ENCODE data around the gene CAPNS2. TPM values are rescaled to one million over a fixed set of nuclear protein-coding genes. Genes with fewer than 3 reads are reported as not detected.

CAPNS2 gene
- total RNA-seq, 1 experiment from 2014 or later = not detected

DNA sequence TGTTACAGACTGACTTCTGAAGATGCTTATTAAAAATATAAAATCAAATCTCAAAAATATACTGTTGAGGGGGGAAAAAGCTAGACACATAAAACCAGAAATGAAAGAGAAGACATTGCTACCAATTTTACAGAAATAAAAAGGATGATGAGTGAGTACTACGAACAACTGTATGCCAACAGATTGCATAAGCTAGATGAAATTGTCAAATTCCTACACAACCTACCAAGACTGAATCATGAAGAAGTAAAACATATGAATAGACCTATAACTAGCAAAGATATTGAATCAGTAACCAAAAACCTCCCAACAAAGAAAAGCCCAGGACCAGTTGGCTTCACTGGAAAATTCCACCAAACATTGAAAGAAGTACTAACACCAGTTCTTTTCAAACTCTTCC is 3.5 kb upstream of the CAPNS2 start:
- in situ Hi-C loops (cut with HindIII; ENCODE audit: low pct_unique_long_range_greater_than_20kb, low sequenced_read_pairs) = no loop called here
- no peak for DNase-seq (ENCODE audit: low read depth)

DNA sequence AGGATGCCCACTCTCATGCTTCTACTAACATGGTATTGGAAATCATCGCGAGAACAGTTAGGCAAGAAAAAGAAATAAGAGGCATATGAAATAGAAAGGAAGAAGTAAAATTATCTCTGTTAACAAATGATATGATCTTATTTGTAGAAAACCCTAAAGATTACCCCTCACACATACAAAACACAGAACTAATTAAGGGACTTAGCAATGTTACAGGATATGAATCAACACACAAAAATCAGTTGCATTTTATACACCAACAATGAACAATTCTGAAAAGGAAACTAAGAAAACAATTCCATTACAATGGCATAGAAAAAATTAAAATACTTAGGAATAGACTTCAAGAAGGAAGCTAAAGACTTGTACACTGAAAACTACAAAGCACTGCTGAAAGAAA is 2.7 kb upstream of the CAPNS2 start:
- no peak for DNase-seq (ENCODE audit: low read depth)
- in situ Hi-C loops (cut with HindIII; ENCODE audit: low pct_unique_long_range_greater_than_20kb, low sequenced_read_pairs) = no loop called here

DNA sequence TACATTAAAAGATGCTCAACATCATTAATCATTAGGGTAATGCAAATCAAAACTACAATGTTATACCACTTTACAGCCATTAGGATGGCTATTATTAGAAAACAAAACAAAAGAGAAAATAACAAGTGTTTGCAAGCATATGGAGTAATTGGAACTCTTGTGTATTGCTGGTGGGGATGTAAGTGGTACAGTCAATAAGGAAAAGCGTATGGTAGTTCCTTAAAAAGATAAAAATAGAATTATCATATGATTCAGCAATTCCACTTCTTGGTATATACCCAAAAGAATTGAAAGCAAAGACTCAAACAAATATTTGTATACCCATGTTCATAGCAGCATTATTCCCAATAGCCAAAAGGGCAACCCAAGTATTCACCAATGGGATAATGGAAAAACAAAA is 1.4 kb upstream of the CAPNS2 start:
- DNase-seq (ENCODE audit: low read depth) = no peak
- in situ Hi-C loops (cut with HindIII; ENCODE audit: low pct_unique_long_range_greater_than_20kb, low sequenced_read_pairs) = no loop called here

DNA sequence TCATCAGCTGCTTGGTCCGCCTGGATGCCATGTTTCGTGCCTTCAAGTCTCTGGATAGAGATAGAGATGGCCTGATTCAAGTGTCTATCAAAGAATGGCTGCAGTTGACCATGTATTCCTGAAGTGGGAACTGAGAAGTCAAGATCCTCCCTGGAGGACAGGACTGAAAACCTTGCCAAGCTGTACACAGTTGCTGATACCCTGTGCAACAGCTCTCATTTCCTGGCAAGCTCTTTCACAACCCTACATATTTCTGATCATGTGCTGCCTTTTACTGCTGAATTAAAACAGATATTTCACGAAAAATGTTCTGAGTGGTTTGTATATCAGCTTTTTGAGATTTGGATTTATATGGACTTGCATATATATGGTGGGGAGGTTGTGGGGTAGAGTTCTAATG is 898 bp downstream of the CAPNS2 start:
- DNase-seq (ENCODE audit: low read depth) = no peak
- in situ Hi-C loops (cut with HindIII; ENCODE audit: low pct_unique_long_range_greater_than_20kb, low sequenced_read_pairs) = no loop called here

DNA sequence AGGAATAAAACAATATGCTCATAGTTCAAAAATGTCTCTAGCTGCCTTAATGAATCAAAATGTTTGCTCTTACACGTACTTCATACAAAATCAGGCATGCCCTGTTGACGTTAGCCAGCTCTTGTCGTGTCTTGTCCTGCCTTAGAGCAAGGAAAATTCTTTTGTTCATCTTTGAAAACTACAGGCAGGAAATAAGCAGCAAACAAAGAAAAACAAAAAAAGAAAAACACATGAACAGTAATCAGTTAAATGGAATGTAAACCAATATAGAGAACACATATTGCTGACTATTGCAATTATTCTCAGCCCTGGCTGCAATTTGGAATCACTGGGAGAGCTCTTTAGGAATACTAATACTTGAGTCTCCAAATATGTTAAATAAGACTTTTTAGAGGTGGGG is 1.7 kb downstream of the CAPNS2 start:
- in situ Hi-C loops (cut with HindIII; ENCODE audit: low pct_unique_long_range_greater_than_20kb, low sequenced_read_pairs) = no loop called here
- DNase-seq (ENCODE audit: low read depth) = no peak

DNA sequence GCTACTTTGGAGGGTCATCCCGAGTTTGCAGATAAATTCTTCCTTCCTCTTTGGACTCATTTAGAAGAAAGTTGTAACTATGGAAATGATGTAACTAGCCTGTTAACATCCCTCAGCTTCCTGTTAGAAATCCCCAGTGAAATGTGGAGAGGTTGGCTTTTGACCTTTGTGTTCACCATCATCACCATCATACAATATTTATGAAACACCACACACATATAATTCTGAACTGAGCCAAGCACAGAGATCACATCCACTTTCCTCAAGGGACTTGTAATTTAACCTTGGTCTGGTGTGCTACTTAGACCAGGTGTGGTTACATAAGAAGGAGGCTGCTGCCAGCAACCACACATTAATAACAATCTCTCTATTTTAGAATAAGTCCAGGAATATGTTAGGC is 2.5 kb downstream of the CAPNS2 start:
- DNase-seq (ENCODE audit: low read depth) = no peak
- in situ Hi-C loops (cut with HindIII; ENCODE audit: low pct_unique_long_range_greater_than_20kb, low sequenced_read_pairs) = no loop called here

DNA sequence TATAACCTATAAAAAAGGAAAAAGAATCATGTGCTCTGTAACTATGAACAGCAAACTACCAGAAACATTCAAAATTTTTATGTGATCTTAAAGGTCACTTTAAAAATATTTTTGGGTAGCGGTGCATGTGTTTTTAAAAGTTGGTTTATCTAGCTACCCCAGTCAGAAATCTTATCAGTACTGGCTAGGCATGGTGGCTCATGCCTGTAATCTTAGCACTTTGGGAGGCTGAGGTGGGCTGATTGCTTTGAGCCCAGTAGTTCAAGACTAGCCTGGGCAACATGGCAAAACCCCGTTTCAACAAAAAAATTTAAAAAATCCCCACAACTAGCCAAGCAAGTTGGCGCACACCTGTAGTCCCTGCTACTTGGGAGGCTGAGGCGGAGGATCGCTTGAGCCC is 3.7 kb downstream of the CAPNS2 start:
- in situ Hi-C loops (cut with HindIII; ENCODE audit: low pct_unique_long_range_greater_than_20kb, low sequenced_read_pairs) = no loop called here
- DNase-seq (ENCODE audit: low read depth) = no peak

DNA sequence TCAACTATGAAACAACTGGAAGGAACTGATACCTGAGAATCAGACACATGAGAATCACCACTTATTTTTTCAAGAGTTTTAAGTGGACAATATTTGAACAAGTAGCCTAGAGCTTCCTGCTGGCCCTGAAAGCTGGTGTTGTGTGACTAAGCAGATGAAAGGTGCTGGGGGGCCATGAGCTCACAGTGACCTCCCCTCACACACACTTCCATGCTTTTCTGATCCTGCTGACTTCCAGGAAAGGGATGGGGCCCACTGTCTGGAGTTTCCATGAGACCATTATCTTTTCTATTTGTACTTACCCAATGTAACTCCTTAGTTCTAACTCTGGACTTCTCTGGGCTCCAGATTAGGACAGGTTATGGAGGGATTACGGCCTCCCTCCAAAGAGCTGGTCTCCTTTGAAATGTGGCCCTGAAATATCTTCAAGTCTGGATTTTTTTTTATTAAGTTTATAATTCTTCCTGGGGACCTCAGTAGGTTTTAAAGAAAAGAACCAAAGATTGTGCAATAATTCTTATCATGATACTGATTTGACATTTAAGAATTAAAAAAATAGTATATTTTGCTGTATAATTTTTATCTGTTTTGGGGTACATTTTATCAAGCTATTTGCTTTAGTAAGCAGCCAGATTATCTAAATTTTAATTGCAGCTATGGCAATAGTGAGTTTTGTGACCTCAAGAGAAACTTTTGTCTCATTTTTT is 4.9 kb downstream of the CAPNS2 start:
- no peak for DNase-seq (ENCODE audit: low read depth)
- in situ Hi-C loops (cut with HindIII; ENCODE audit: low pct_unique_long_range_greater_than_20kb, low sequenced_read_pairs) = no loop called here

DNA sequence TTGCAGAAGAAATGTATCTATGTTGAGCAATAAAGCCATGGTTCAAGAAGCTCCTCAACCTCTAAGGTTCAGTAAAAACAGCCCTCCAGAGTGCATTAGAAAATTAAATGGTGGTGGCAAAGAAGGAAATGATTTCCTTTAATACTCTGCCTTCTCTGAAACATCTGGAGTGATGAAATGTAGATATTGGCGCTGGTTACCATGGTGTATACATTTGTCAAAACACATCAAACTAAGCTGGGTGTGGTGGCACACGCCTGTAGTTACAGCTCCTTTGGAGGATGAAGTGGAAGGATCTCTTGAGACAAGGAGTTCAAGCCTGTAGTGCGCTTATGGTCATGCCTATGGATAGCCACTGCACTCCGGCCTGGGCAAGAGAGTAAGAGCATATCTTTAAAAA is 6.0 kb downstream of the CAPNS2 start:
- in situ Hi-C loops (cut with HindIII; ENCODE audit: low pct_unique_long_range_greater_than_20kb, low sequenced_read_pairs) = no loop called here
- DNase-seq (ENCODE audit: low read depth) = no peak

DNA sequence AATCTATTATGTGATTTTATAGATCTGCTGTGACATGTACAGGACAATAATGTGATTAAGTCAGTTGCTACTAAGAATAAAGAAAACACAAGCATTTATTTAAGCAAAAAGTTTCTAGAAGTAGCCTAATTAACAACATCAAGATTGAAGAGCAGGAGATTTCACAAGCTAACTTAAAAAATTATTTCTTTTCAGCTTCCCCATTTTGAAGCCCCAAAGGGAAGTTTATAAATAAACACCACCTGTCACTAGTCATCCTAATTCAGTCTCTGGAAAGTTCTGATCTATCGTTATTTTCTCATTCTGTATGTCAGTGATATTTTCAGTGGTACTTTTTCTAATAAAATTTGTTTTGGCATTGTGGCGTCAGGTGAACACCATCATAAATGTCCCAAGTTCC is 8.3 kb downstream of the CAPNS2 start:
- no peak for DNase-seq (ENCODE audit: low read depth)
- in situ Hi-C loops (cut with HindIII; ENCODE audit: low pct_unique_long_range_greater_than_20kb, low sequenced_read_pairs) = no loop called here

DNA sequence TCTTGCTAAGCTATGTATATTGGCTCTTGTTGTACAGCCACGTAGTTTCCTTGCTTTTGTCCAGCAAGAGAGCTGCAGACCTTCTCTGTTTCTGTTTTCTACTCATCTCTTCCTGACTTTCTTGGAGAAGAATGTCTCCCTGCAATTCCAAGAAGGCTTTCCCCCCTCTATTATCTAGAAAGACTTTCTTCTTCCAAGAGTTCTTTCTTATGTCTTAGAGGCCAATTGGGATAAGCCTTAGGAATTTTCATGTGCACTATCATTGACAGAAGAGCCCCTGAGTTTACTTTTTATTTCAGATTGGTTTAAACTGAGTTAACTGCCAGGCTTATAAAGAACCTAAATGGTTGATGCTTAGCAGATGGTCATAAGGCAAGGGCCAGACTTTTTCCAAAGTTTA is 9.0 kb downstream of the CAPNS2 start:
- DNase-seq (ENCODE audit: low read depth) = no peak
- in situ Hi-C loops (cut with HindIII; ENCODE audit: low pct_unique_long_range_greater_than_20kb, low sequenced_read_pairs) = no loop called here

DNA sequence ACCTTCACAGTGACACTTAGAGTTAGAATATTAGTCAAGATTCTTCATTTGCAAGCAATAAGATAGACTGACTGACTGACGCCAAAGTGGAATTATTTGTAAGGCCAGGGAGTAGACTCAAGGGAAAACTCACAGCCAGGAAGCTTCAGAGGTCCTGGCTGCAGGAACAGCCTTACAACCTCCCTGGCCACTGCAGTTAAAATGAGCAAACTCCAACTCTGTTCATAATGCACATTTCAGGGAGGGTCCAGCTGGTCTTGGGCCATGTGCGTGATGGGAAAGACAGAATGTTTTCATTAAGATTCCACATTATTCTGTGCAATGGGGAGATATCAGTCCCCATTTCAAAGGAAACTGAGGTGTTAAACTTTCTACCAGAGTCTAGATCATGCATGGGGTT is 9.9 kb downstream of the CAPNS2 start:
- in situ Hi-C loops (cut with HindIII; ENCODE audit: low pct_unique_long_range_greater_than_20kb, low sequenced_read_pairs) = no loop called here
- DNase-seq (ENCODE audit: low read depth) = no peak

DNA sequence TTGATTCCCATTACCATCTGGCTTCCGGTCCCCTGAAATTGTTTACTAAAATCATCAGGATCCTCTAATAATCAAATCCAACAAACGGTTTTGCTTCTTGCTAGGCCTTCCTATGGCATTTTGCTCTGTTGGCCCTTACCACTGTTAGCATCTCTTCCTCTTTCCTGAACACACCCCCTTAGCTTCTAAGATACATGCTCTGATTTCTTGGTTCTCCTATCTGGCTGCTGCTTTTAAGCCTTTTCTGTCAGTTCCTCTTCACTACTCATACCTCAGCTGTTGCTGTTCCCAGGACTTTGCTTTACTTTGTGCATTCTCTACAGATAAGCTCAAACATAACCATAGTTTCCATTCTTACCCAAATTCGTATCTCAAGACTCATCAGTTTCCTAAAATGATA is 11.4 kb downstream of the CAPNS2 start:
- in situ Hi-C loops (cut with HindIII; ENCODE audit: low pct_unique_long_range_greater_than_20kb, low sequenced_read_pairs) = no loop called here
- no peak for DNase-seq (ENCODE audit: low read depth)

DNA sequence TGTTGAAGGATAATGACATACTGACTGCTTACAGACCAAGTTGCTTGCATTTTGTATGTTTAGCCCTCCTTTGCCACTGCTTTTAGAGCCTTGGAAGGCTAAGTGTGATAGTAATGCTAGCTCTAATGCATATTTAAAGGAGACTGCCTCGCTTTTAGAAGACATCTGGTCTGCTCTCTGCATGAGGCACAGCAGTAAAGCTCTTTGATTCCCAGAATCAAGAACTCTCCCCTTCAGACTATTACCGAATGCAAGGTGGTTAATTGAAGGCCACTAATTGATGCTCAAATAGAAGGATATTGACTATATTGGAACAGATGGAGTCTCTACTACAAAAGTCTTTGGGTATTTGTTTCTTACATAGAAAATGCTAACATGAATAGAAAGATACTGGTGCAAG is 19.1 kb downstream of the CAPNS2 start:
- in situ Hi-C loops (cut with HindIII; ENCODE audit: low pct_unique_long_range_greater_than_20kb, low sequenced_read_pairs) = no loop called here
- DNase-seq (ENCODE audit: low read depth) = no peak

DNA sequence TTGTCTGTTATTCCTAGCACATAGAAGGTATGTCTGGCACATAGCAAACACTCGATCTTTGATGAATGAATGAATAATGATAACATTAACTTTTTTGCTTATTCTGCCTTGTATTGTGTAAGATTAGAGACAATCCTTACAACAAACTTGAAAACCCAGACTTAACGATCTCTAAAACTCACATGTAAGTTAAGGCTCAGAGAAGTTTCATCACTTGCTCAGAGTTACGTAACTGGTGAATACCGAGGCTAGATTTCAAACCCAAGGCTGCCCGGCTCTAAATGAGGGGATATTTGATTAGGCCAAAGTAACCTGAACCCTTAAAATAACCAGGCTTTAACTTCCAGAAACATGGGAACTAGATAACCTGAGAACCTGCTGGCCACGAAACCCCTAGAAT is 22.3 kb downstream of the CAPNS2 start:
- DNase-seq (ENCODE audit: low read depth) = no peak
- in situ Hi-C loops (cut with HindIII; ENCODE audit: low pct_unique_long_range_greater_than_20kb, low sequenced_read_pairs) = no loop called here

DNA sequence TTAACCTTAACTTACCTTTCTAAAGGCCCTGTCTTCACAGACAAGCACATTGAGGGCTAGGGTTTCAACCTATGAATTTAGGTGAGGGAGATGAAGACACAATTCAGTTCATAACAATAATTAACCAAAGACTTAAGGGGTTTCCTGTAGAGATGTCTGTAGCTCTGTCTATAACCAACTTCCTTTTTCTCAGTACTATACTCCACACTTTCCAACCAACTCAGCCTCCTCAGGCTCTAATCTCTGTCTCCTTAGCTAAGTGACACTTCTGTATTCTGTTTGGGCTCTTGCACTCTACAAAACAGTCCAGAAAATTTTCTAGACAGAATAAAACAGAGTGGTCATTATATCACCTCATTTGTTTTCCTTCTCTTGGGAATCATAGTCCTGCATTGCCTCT is 25.8 kb downstream of the CAPNS2 start:
- in situ Hi-C loops (cut with HindIII; ENCODE audit: low pct_unique_long_range_greater_than_20kb, low sequenced_read_pairs) = no loop called here
- DNase-seq (ENCODE audit: low read depth) = no peak

DNA sequence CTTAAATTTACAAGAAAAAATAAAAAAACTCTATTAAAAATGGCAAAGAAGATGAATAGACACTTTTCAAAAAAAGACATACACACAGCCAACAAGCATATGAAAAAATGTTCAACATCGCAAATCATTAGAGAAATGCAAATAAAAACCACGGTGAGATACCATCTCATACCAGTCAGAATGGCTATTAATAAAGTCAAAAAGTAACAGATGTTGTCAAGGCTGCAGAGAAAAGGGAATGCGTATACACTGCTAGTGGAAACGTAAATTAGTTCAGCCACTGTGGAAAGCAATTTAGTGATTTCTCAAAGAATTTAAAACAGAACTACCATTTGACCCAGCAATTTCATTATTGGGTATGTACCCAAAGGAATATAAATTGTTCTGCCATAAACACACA is 31.4 kb downstream of the CAPNS2 start:
- in situ Hi-C loops (cut with HindIII; ENCODE audit: low pct_unique_long_range_greater_than_20kb, low sequenced_read_pairs) = no loop called here

DNA sequence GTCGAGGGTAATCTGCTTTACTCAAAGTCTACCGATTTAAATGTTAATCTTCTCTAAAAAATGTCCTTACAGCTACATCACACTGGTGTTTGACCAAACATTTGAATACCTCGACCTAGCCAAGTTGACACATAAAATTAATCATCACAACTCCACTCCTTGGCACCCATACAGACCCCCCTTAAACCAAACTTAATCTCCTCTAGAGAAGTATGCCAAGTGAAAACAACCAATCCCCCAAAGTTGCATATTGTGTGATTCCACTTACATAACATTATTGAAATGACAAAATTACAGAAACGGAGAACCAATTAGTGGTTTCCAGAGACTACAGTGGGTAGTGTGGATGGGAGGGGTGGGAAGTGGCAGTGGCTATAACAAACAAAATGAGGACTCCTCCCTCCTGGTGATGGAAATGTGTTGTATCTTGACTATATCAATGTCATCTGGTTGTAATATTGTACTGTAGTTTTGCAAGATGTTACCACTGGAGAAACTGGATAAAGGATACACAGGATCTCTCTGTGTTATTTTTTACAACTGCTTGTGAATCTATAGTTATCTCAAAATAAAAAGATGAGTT is 39.4 kb downstream of the CAPNS2 start:
- no peak for DNase-seq (ENCODE audit: low read depth)
- in situ Hi-C loops (cut with HindIII; ENCODE audit: low pct_unique_long_range_greater_than_20kb, low sequenced_read_pairs) = no loop called here

More for the DNA sequence above, 31.4 kb downstream of the CAPNS2 start:
- DNase-seq (ENCODE audit: low read depth) = no peak

DNA sequence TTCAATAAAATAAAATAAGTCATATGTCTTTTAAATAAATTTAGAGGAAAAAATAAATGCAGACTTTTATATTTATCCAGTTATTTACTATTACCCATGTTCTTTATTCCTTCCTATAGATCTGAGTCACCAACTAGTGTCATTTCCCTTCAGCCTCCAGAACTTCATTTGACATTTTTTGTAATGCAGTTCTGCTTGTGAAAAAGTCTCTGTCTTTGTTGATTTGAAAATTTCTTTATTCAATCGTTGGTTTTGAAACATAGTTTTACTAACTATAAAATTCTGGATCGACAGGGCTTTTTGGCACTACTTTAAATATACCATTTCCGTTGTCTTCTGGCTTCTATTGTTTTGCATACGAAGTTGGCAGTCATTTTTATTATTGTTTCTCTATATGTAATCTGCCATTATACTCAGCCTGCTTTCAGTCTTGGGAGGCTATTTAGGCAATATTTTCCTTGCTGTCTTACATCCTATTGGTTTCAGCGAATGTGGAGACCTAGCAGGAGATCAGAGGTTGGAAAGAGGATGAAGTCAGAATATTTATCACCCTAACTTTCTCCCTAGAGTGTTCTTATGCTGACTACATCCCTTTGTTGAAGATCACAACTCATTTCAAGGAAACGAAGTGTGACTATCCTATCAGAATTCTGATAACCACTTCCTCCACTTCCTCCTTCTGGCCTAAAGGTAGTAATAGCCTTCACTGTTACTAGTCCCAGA is 47.3 kb downstream of the CAPNS2 start:
- DNase-seq (ENCODE audit: low read depth) = no peak
- in situ Hi-C loops (cut with HindIII; ENCODE audit: low pct_unique_long_range_greater_than_20kb, low sequenced_read_pairs) = no loop called here

DNA sequence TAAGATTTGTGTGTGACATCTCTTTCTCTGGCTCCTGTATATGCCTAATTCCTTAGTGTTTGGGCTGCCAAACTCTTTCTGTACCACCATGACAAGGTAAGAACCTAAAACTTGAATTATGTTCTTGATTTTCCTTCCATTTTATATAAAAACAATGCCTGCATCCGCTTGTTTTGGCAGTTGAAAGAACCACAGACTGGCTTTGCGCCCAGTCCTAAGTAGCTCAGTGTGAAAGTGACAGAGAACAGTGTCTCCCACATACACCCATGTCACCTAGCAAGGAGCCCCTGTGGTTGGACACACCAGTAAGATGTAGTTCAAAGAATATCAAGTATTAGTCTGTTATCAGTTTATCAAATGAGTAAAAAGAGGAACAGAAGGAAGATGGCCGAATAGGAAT is 48.6 kb downstream of the CAPNS2 start:
- in situ Hi-C loops (cut with HindIII; ENCODE audit: low pct_unique_long_range_greater_than_20kb, low sequenced_read_pairs) = no loop called here
- no peak for DNase-seq (ENCODE audit: low read depth)
